GM12878 (cell line): Measurements from ENCODE around the gene EHD1. TPM values are rescaled to one million over a fixed set of nuclear protein-coding genes. Genes with fewer than 3 reads are reported as not detected.

ENCODE experiments used
- PAX8 ChIP-seq: fragments of 450-650 bp; IDR thresholded peaks from 2 replicates; pipeline ENCODE4 v1.6.1; 2017; ENCODE audit warnings: mild to moderate bottlenecking, moderate library complexity
- SPI1 ChIP-seq: IDR thresholded peaks from 2 replicates; pipeline ENCODE4 v1.6.1; 2011; ENCODE audit warnings: low read depth, mild to moderate bottlenecking, low read length, moderate library complexity, borderline replicate concordance; ENCODE audit not compliant: insufficient read depth
- polyA plus RNA-seq, 11 experiments: library from polyadenylated mRNA; depleted of rRNA in 4 of 11; unstranded in 6 of 11; stranded (reverse) in 5 of 11; fragments of >200 nt; fragmentation: Nextera tagmentation in 4 of 11; fragmentation: Illumina TruSeq in 1 of 11; extraction: Ambion mirVana in 4 of 11; extraction: Trizol in 1 of 11; gene quantifications; 1 replicate in 1 of 11; 2 replicates in 10 of 11; pipeline versions ENCODE4 v1.2.1 to v1.2.3, GENCODE V29; 2011 to 2016; ENCODE audit warnings: inconsistent platforms in 2 of 11, missing spikeins in 2 of 11, low read depth in 1 of 11
- total RNA-seq, 4 experiments: library from RNA; depleted of rRNA in 3 of 4; stranded (reverse); fragments of >200 nt in 3 of 4; fragmentation: Illumina TruSeq in 1 of 4; extraction: Trizol in 1 of 4; gene quantifications; 2 replicates each; pipeline versions ENCODE4 v1.2.1 to v1.2.3, GENCODE V29; 2013 to 2021
- TF ChIP-seq, protein P1 (sequence below): fragments of 450-650 bp; IDR thresholded peaks from 2 replicates; pipeline ENCODE4 v1.6.1; 2017; ENCODE audit warnings: mild to moderate bottlenecking, moderate library complexity
- TF ChIP-seq, protein P2 (sequence below): fragments of 450-650 bp; conservative IDR thresholded peaks from 2 replicates; pipeline ENCODE4 v1.6.1; 2017; ENCODE audit warnings: mild to moderate bottlenecking, moderate library complexity
- TF ChIP-seq, protein P3 (sequence below): fragments of 450-650 bp; IDR thresholded peaks from 2 replicates; pipeline ENCODE4 v1.6.1; 2016; ENCODE audit warnings: mild to moderate bottlenecking

Gene EHD1
- total and polyA plus RNA-seq, 10 of the 15 experiments (the other 5 are each of a cell fraction or from before 2014, with no cell fraction given): 1.0 to 165 (median 66.5) TPM

DNA sequence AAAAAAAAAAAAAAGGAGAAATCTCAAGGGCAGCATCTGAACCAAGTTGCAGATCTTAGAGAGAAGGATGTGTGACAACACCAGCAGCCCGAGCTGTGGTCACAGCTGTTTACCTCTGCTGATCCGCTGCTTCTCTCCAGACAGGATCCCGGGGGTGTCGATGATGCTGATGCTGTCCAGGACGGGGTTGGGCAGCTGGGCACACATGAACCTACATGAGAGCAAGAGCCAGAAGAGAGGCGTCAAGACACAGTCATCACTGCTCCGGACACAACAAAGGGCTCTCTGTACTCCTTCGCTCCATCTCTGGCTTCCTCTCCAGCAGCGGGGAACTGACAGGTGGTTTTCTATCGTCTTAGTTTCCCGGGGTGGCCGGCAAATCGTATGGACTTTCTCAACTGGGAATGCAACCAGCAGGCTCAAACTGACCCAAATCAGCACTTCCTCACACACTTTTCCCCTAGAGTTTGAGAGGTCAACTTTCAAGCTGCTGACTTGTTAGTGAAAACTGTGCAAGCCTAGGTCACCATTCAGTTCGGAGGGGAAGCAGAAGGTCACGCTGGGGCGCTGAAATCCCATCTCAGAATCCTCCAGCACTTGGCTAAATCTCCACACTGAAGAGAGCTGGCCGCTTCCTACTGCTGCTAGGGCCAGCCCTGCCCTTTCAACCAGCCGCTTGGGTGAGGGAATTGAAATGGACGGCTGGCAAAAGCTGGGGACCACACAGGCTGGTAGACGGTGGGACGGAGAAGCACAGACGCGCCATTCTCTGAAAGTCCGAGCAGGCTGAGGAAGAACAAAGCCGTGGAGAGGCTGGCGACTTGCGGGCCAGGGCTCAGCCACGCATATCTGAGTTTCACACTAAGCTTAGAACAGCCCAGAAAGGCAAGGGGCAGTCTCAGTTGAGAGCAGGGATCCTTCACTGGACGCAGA, 3.8 kb downstream of the EHD1 start (continued):
- TF ChIP-seq, protein P1, sequence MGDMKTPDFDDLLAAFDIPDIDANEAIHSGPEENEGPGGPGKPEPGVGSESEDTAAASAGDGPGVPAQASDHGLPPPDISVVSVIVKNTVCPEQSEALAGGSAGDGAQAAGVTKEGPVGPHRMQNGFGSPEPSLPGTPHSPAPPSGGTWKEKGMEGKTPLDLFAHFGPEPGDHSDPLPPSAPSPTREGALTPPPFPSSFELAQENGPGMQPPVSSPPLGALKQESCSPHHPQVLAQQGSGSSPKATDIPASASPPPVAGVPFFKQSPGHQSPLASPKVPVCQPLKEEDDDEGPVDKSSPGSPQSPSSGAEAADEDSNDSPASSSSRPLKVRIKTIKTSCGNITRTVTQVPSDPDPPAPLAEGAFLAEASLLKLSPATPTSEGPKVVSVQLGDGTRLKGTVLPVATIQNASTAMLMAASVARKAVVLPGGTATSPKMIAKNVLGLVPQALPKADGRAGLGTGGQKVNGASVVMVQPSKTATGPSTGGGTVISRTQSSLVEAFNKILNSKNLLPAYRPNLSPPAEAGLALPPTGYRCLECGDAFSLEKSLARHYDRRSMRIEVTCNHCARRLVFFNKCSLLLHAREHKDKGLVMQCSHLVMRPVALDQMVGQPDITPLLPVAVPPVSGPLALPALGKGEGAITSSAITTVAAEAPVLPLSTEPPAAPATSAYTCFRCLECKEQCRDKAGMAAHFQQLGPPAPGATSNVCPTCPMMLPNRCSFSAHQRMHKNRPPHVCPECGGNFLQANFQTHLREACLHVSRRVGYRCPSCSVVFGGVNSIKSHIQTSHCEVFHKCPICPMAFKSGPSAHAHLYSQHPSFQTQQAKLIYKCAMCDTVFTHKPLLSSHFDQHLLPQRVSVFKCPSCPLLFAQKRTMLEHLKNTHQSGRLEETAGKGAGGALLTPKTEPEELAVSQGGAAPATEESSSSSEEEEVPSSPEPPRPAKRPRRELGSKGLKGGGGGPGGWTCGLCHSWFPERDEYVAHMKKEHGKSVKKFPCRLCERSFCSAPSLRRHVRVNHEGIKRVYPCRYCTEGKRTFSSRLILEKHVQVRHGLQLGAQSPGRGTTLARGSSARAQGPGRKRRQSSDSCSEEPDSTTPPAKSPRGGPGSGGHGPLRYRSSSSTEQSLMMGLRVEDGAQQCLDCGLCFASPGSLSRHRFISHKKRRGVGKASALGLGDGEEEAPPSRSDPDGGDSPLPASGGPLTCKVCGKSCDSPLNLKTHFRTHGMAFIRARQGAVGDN: 0 out of 2 replicates have a peak, but pooled peaks have one; percentile 19
- no peak for TF ChIP-seq PAX8
- TF ChIP-seq, protein P2, sequence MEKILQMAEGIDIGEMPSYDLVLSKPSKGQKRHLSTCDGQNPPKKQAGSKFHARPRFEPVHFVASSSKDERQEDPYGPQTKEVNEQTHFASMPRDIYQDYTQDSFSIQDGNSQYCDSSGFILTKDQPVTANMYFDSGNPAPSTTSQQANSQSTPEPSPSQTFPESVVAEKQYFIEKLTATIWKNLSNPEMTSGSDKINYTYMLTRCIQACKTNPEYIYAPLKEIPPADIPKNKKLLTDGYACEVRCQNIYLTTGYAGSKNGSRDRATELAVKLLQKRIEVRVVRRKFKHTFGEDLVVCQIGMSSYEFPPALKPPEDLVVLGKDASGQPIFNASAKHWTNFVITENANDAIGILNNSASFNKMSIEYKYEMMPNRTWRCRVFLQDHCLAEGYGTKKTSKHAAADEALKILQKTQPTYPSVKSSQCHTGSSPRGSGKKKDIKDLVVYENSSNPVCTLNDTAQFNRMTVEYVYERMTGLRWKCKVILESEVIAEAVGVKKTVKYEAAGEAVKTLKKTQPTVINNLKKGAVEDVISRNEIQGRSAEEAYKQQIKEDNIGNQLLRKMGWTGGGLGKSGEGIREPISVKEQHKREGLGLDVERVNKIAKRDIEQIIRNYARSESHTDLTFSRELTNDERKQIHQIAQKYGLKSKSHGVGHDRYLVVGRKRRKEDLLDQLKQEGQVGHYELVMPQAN: peak; percentile 29; the same call in 1 of the 2 replicates
- TF ChIP-seq, protein P3, sequence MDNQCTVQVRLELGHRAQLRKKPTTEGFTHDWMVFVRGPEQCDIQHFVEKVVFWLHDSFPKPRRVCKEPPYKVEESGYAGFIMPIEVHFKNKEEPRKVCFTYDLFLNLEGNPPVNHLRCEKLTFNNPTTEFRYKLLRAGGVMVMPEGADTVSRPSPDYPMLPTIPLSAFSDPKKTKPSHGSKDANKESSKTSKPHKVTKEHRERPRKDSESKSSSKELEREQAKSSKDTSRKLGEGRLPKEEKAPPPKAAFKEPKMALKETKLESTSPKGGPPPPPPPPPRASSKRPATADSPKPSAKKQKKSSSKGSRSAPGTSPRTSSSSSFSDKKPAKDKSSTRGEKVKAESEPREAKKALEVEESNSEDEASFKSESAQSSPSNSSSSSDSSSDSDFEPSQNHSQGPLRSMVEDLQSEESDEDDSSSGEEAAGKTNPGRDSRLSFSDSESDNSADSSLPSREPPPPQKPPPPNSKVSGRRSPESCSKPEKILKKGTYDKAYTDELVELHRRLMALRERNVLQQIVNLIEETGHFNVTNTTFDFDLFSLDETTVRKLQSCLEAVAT: 0 out of 2 replicates have a peak, but pooled peaks have one; percentile 18
- TF ChIP-seq SPI1: 0 out of 2 replicates have a peak, but pooled peaks have one; percentile 19
- TF ChIP-seq, all 136 proteins: peak for 12
